Central memory CD8-positive, alpha-beta T cell (primary cell): ENCODE results near the gene DIP2C.
A peak's percentile ranks its signal among the peaks of the same experiment; 100 is the strongest.
"Not testable (repeated sequence)": the region's sequence is repeated elsewhere in the genome, so short reads cannot be mapped to it uniquely, and the experiment has no call there.

Source experiments
- ATAC-seq: fragments of 150-1000 bp; cut with Tn5 transposase; replicated peaks from 2 replicates; pipeline ENCODE4 v1.10.0; 2022; ENCODE audit warnings: mild to moderate bottlenecking, moderate FRiP score, moderate number of reproducible peaks; ENCODE audit not compliant: poor library complexity, severe bottlenecking; ENCODE audit errors: extremely low read depth
- DNase-seq, 2 donors: peaks; one replicate each; pipeline ENCODE4 v3.0.0; 2021; ENCODE audit warnings: low spot score in 2 of 2
- H3K27ac Mint-ChIP-seq: one replicate; pipeline ENCODE4 v1.8.0; 2022; ENCODE audit warnings: low read depth, mild to moderate bottlenecking, moderate library complexity, mixed read lengths
- H3K27me3 Mint-ChIP-seq: one replicate; pipeline ENCODE4 v1.8.0; 2022; ENCODE audit warnings: mixed read lengths
- H3K36me3 Mint-ChIP-seq: one replicate; pipeline ENCODE4 v1.8.0; 2022; ENCODE audit warnings: mild to moderate bottlenecking, moderate library complexity, mixed read lengths; ENCODE audit not compliant: insufficient read depth
- H3K4me1 Mint-ChIP-seq: one replicate; pipeline ENCODE4 v1.8.0; 2022; ENCODE audit warnings: mixed read lengths
- H3K4me3 Mint-ChIP-seq: one replicate; pipeline ENCODE4 v1.8.0; 2022; ENCODE audit warnings: mild to moderate bottlenecking, moderate library complexity, mixed read lengths
- H3K9me3 Mint-ChIP-seq: one replicate; pipeline ENCODE4 v1.8.0; 2022; ENCODE audit warnings: mixed read lengths

Gene DIP2C

GRCh38 chr10:351770-352334 is 337.6 kb downstream of the DIP2C start:
- ATAC-seq (peak; percentile 55), DNase-seq (no peak)
- Mint-ChIP-seq H3K4me3 (no peak overlapping the region), H3K27me3 (no peaks in the 10 kb centered on the region), H3K27ac (no peak overlapping the region), H3K9me3 (no peaks in the 10 kb centered on the region), H3K36me3 (peaks cover 6% of the 10 kb centered on the region), H3K4me1 (peaks cover 18% of the 10 kb centered on the region)

GRCh38 chr10:350981-351501 is 338.4 kb downstream of the DIP2C start:
- Mint-ChIP-seq H3K4me1 (peaks cover 18% of the 10 kb centered on the region), H3K36me3 (peaks cover 6% of the 10 kb centered on the region), H3K27ac (no peak overlapping the region)

GRCh38 chr10:349081-349480 is 340.4 kb downstream of the DIP2C start:
- Mint-ChIP-seq H3K4me1 (peaks cover 18% of the 10 kb centered on the region), H3K36me3 (peaks cover 6% of the 10 kb centered on the region), H3K4me3 (no peak overlapping the region), H3K27ac (no peak overlapping the region), H3K27me3 (no peaks in the 10 kb centered on the region), H3K9me3 (no peaks in the 10 kb centered on the region)
- DNase-seq: no peak
- ATAC-seq: no peak

More at GRCh38 chr10:350981-351501, 338.4 kb downstream of the DIP2C start:
- Mint-ChIP-seq H3K4me3 (no peak overlapping the region), H3K9me3 (no peaks in the 10 kb centered on the region), H3K27me3 (no peaks in the 10 kb centered on the region)
- DNase-seq (no peak), ATAC-seq (no peak)

- Mint-ChIP-seq H3K4me1 (peaks cover 18% of the 10 kb centered on the region), H3K27me3 (no peaks in the 10 kb centered on the region), H3K27ac (no peak overlapping the region), H3K36me3 (peaks cover 4% of the 10 kb centered on the region), H3K9me3 (no peaks in the 10 kb centered on the region), H3K4me3 (no peak overlapping the region)
- no peak for ATAC-seq
- DNase-seq: no peak
These were observed 341.0 kb downstream of the DIP2C start for GRCh38 chr10:348456-348855.

GRCh38 chr10:347774-348173 is 341.7 kb downstream of the DIP2C start:
- not testable (repeated sequence) for DNase-seq, H3K27me3 Mint-ChIP-seq, H3K27ac Mint-ChIP-seq, H3K9me3 Mint-ChIP-seq, ATAC-seq, H3K4me3 Mint-ChIP-seq, H3K36me3 Mint-ChIP-seq
- H3K4me1 Mint-ChIP-seq: peaks cover 15% of the 10 kb centered on the region

- H3K27me3 Mint-ChIP-seq, H3K4me3 Mint-ChIP-seq, H3K27ac Mint-ChIP-seq, H3K9me3 Mint-ChIP-seq, DNase-seq, ATAC-seq, H3K36me3 Mint-ChIP-seq: not testable (repeated sequence)
- peaks cover 12% of the 10 kb centered on the region for H3K4me1 Mint-ChIP-seq
These were observed 342.3 kb downstream of the DIP2C start for GRCh38 chr10:347190-347589.

GRCh38 chr10:344582-345200 is 344.8 kb downstream of the DIP2C start:
- no peaks in the 10 kb centered on the region for H3K27me3 Mint-ChIP-seq
- no peak for ATAC-seq
- no peak for DNase-seq
- no peaks in the 10 kb centered on the region for H3K9me3 Mint-ChIP-seq
- H3K36me3 Mint-ChIP-seq: peaks cover 4% of the 10 kb centered on the region
- no peak overlapping the region for H3K4me3 Mint-ChIP-seq
- no peak overlapping the region for H3K27ac Mint-ChIP-seq
- H3K4me1 Mint-ChIP-seq: peaks cover 8% of the 10 kb centered on the region

GRCh38 chr10:343231-344220 is 345.9 kb downstream of the DIP2C start:
- H3K36me3 Mint-ChIP-seq: peaks cover 3% of the 10 kb centered on the region
- H3K27me3 Mint-ChIP-seq: no peaks in the 10 kb centered on the region
- DNase-seq (no peak), ATAC-seq (no peak)
- H3K27ac Mint-ChIP-seq: no peak overlapping the region
- H3K4me1 Mint-ChIP-seq: peaks cover 8% of the 10 kb centered on the region
- H3K9me3 Mint-ChIP-seq: no peaks in the 10 kb centered on the region
- H3K4me3 Mint-ChIP-seq: no peak overlapping the region

GRCh38 chr10:341081-341740 is 348.3 kb downstream of the DIP2C start:
- H3K4me3 Mint-ChIP-seq: no peak overlapping the region
- DNase-seq (no peak), ATAC-seq (no peak)
- no peak overlapping the region for H3K27ac Mint-ChIP-seq
- H3K27me3 Mint-ChIP-seq: no peaks in the 10 kb centered on the region
- peaks cover 10% of the 10 kb centered on the region for H3K4me1 Mint-ChIP-seq
- no peaks in the 10 kb centered on the region for H3K9me3 Mint-ChIP-seq
- peaks cover 6% of the 10 kb centered on the region for H3K36me3 Mint-ChIP-seq

GRCh38 chr10:340646-341045 is 348.8 kb downstream of the DIP2C start:
- Mint-ChIP-seq H3K4me1 (peaks cover 10% of the 10 kb centered on the region), H3K4me3 (no peak overlapping the region), H3K9me3 (no peaks in the 10 kb centered on the region), H3K27ac (no peak overlapping the region), H3K36me3 (peaks cover 6% of the 10 kb centered on the region), H3K27me3 (no peaks in the 10 kb centered on the region)
- ATAC-seq: no peak
- DNase-seq: no peak

GRCh38 chr10:339038-339391 is 350.5 kb downstream of the DIP2C start:
- no peak overlapping the region for H3K27ac Mint-ChIP-seq

More at GRCh38 chr10:339038-339391, 350.5 kb downstream of the DIP2C start:
- Mint-ChIP-seq H3K36me3 (peaks cover 6% of the 10 kb centered on the region), H3K27me3 (no peaks in the 10 kb centered on the region), H3K4me3 (no peak overlapping the region), H3K9me3 (no peaks in the 10 kb centered on the region), H3K4me1 (peaks cover 10% of the 10 kb centered on the region)
- DNase-seq (no peak), ATAC-seq (no peak)
